ENCODE measurements around the gene ZFPM1. TPM values are rescaled to one million over a fixed set of nuclear protein-coding genes. Genes with fewer than 3 reads are reported as not detected.

The ZFPM1 gene
- total and polyA plus RNA-seq, 2 of the 8 experiments (the other 6 are each of a cell fraction or from before 2014, with no cell fraction given): 0.74 to 4.8 TPM

DNA sequence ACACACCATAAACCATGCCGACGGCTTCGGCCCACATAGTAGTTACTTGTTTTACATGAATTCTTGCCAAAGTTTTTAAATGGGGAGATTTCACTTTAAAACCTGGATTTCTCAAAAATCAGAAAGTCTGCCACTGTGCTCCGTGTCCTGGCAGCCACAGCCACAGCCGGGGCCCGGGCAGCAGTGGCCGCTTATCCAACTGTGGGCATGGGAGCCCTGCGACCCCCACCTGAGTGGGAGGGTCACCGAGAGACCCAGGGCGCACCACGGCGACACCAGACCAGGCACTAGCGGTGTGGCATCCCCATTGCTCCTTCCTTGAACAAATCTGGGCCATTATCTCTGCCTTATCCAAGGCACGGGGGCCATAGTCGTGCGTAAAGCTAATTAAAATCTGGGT lies 40.3 kb upstream of the ZFPM1 start:
- H2BK20ac ChIP-seq (ENCODE audit: low read length): no peak overlapping the region
- H2BK15ac ChIP-seq (ENCODE audit: low read length): no peak overlapping the region
- H3K36me3 ChIP-seq (ENCODE audit: control insufficient read depth in 2 of 4, insufficient read depth in 4 of 4, low read length in 3 of 4): no peaks in the 10 kb centered on the region; a peak in 1 of 8 replicates
- ChIA-PET CTCF (ENCODE audit: partially characterized antibody) (interaction anchor here (1.1 kb wide), 1 partner anchor 13 kb away, joined by 4 read pairs; no protein-coding TSS in a partner anchor), POLR2A (ENCODE audit: partially characterized antibody) (no interaction called here)
- H2AFZ ChIP-seq (ENCODE audit: low read length): no peak overlapping the region
- FAIRE-seq (no peak), DNase-seq (ENCODE audit: low read depth in 1 of 2, low spot score in 2 of 2) (no peak)
- H3K79me2 ChIP-seq (ENCODE audit: control insufficient read depth in 1 of 2, insufficient read depth in 2 of 2, low read length in 2 of 2): no peaks in the 10 kb centered on the region
- H4K5ac ChIP-seq (ENCODE audit: insufficient read length, low read depth, low read length): no peak overlapping the region
- no peaks in the 10 kb centered on the region for H3K27me3 ChIP-seq (replicated peaks in 1 of 4; ENCODE audit: control insufficient read depth in 3 of 4, extremely low read depth in 1 of 4, insufficient read depth in 3 of 4, low read length in 3 of 4)
- no peaks in the 10 kb centered on the region for H3K23me2 ChIP-seq (ENCODE audit: low read depth, low read length)
- H2BK5ac ChIP-seq (ENCODE audit: low read depth, low read length): no peak overlapping the region
- no peaks in the 10 kb centered on the region; a peak in 1 of 7 replicates for H3K4me1 ChIP-seq (replicated peaks in 1 of 4; ENCODE audit: control insufficient read depth in 3 of 4, insufficient read depth in 4 of 4, low read length in 3 of 4)
- H3K56ac ChIP-seq (replicated peaks; ENCODE audit: insufficient read length, low read depth, low read length): no peak overlapping the region
- no peak overlapping the region for H3K4me3 ChIP-seq (ENCODE audit: extremely low read depth in 1 of 4, insufficient read depth in 2 of 4, low read depth in 3 of 4, low read length in 4 of 4)
- no peak overlapping the region for H4K91ac ChIP-seq (replicated peaks; ENCODE audit: insufficient read length, low read length)
- H4K20me1 ChIP-seq (replicated peaks in 1 of 2; ENCODE audit: control insufficient read depth in 1 of 2, insufficient read depth in 2 of 2, low read length in 2 of 2): peaks cover 0 to 1% of the 10 kb centered on the region in 2 experiments
- H3K4me2 ChIP-seq (ENCODE audit: insufficient read depth in 1 of 2, low read depth in 2 of 2, low read length in 2 of 2): no peak overlapping the region
- H3K14ac ChIP-seq (ENCODE audit: insufficient read length): no peak overlapping the region
- H3K18ac ChIP-seq (ENCODE audit: extremely low read depth, low read length): no peak overlapping the region
- no peak overlapping the region for H3K4ac ChIP-seq (replicated peaks; ENCODE audit: insufficient read length, low read depth, low read length)
- no peak overlapping the region for H2BK12ac ChIP-seq (ENCODE audit: low read depth, low read length)
- no peaks in the 10 kb centered on the region for H3K79me1 ChIP-seq (ENCODE audit: low read depth, low read length)
- H2AK5ac ChIP-seq (ENCODE audit: low read depth, low read length): no peak overlapping the region
- H3K9me3 ChIP-seq (ENCODE audit: insufficient read depth in 2 of 2, low read depth in 1 of 2, low read length in 1 of 2): no peaks in the 10 kb centered on the region
- no peak overlapping the region for H3K9ac ChIP-seq (replicated peaks in 1 of 4; ENCODE audit: extremely low read depth in 1 of 4, low read depth in 3 of 4, low read length in 3 of 4)
- H4K8ac ChIP-seq (ENCODE audit: extremely low read depth, insufficient read depth, low read length): no peak overlapping the region
- H2BK120ac ChIP-seq (replicated peaks; ENCODE audit: low read depth, low read length): no peak overlapping the region
- no peak overlapping the region for H3K27ac ChIP-seq (ENCODE audit: low read depth, low read length)
- H3K23ac ChIP-seq (ENCODE audit: insufficient read length): no peak overlapping the region
- WGBS, 2 experiments (ENCODE audit: extremely low coverage in 1 of 2, insufficient coverage in 1 of 2, insufficient read length in 1 of 2, insufficient replicate concordance in 2 of 2, low coverage in 1 of 2, low lambda C conversion rate in 2 of 2, missing lambda C conversion rate in 1 of 2): 90% methylated on average over 16 of the region's 16 CpGs; no CpG with 5 or more reads in 1 of the 2 experiments
- no peak for TF ChIP-seq BACH1 (IDR thresholded peaks at IDR 0.05; ENCODE audit: low read length)
- TF ChIP-seq ATF3 (IDR thresholded peaks at IDR 0.05; ENCODE audit: insufficient read depth, low read depth, low read length): no peak
- TF ChIP-seq CHD2 (IDR thresholded peaks at IDR 0.05; ENCODE audit: low read length): no peak
- no peak for TF ChIP-seq PHF8 (conservative IDR thresholded peaks at IDR 0.05; ENCODE audit: low read depth, low read length)
- TF ChIP-seq SP4 (IDR thresholded peaks at IDR 0.05; ENCODE audit: low read length): no peak
- TF ChIP-seq EGR1 (IDR thresholded peaks at IDR 0.05; ENCODE audit: borderline replicate concordance, low read depth, low read length): no peak
- no peak for TF ChIP-seq JUND (IDR thresholded peaks at IDR 0.05; ENCODE audit: low read length)
- TF ChIP-seq RFX5 (IDR thresholded peaks at IDR 0.05; ENCODE audit: borderline replicate concordance, low read depth, low read length): no peak
- no peak for TF ChIP-seq EZH2 (IDR thresholded peaks at IDR 0.05; ENCODE audit: low read depth, low read length, severe bottlenecking)
- TF ChIP-seq RBBP5 (IDR thresholded peaks at IDR 0.05; ENCODE audit: borderline replicate concordance, low read depth, low read length): no peak
- no peak for TF ChIP-seq NRF1 (IDR thresholded peaks at IDR 0.05; ENCODE audit: low read depth, low read length)
- no peak for TF ChIP-seq POLR2A (IDR thresholded peaks at IDR 0.05; ENCODE audit: control extremely low read depth in 1 of 2, low read depth in 2 of 2, low read length in 2 of 2)
- TF ChIP-seq RAD21 (IDR thresholded peaks at IDR 0.05 in 1 of 2, conservative IDR thresholded peaks at IDR 0.05 in 1 of 2; ENCODE audit: low read depth in 2 of 2, low read length in 2 of 2): no peak
- no peak for TF ChIP-seq NANOG (IDR thresholded peaks at IDR 0.05; ENCODE audit: insufficient read depth, low read depth, low read length, poor library complexity, severe bottlenecking)
